HUES6 (cell line): ENCODE results near the gene GAS2L1.
A peak's percentile ranks its signal among the peaks of the same experiment; 100 is the strongest.

Source experiments
- H3K27ac ChIP-seq: 2 replicates; pipeline ENCODE4 v1.7.0; 2013; ENCODE audit warnings: low read depth, mild to moderate bottlenecking, low read length, inconsistent platforms
- H3K27me3 ChIP-seq: 2 replicates; pipeline ENCODE4 v1.6.1; 2013; ENCODE audit warnings: low read length; ENCODE audit not compliant: control insufficient read depth, insufficient read depth
- H3K36me3 ChIP-seq: 2 replicates; pipeline ENCODE4 v1.6.1; 2013; ENCODE audit warnings: low read length; ENCODE audit not compliant: control insufficient read depth, insufficient read depth
- H3K4me1 ChIP-seq: 2 replicates; pipeline ENCODE4 v1.6.1; 2013; ENCODE audit warnings: low read length; ENCODE audit not compliant: control insufficient read depth, insufficient read depth
- H3K4me3 ChIP-seq: 2 replicates; pipeline ENCODE4 v1.5.1; 2013; ENCODE audit warnings: low read depth, low read length
- H3K9ac ChIP-seq: one replicate; pipeline ENCODE4 v1.6.1; 2013; ENCODE audit warnings: mild to moderate bottlenecking, low read length
- H3K9me3 ChIP-seq: 2 replicates; pipeline ENCODE4 v1.6.1; 2013; ENCODE audit warnings: low read depth, low read length; ENCODE audit not compliant: control insufficient read depth, insufficient read depth

Gene GAS2L1

DNA sequence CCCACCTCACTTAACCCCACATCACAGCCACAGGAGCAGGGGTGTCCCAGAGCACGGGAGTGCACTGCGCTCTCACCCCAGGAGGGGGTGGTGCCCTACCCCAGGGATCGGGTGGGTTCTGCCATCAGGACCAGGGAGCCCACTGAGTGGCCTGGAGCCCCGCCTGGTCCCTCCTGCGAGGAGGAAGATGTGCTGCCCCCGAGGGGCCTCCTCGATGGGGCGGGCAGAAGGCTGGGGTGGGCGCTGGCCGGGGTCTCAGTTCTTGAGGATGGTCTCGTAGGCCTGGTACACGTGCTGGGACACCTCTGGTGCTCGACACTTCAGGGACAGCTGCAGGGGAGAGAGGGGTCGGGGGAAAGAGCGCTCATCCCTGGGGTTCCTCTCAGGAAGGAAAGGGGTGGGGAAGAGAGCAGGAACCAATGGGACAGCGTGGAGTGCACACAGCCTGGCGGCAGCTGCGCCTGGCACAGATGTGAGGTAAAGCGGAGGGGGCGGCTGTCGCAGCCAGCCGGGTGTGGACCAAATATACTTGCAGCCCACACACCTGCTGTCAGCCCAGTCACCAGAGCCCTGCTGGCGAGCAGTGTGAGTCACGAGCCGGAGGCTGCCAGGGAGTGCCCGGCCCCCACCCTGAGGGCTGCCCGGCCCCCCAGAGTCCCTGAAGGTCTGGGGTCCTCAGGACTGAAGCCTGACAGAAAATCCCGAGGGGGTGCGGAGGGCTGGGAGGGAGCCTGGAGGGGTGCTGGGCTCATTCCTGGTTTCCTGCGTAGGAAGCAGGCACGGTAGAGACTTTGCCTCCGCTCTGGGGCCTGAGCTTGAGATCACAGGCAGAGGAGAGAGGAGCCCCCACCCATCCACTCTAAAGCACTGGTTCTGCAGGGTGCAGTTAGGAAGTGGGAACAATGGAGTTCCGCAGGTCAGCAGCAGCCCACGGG, 22.4 kb downstream of the GAS2L1 start:
- Histone ChIP-seq H3K4me1 (peaks cover 10% of the 10 kb centered on the region), H3K36me3 (peaks cover 64% of the 10 kb centered on the region), H3K4me3 (no peak overlapping the region), H3K27ac (no peak overlapping the region), H3K27me3 (no peaks in the 10 kb centered on the region), H3K9ac (no peak overlapping the region), H3K9me3 (no peaks in the 10 kb centered on the region)

GRCh38 chr22:29329581-29329980, 23.1 kb downstream of the GAS2L1 start:
- Histone ChIP-seq H3K9ac (no peak overlapping the region), H3K27ac (no peak overlapping the region), H3K36me3 (peaks cover 70% of the 10 kb centered on the region), H3K4me1 (peaks cover 10% of the 10 kb centered on the region), H3K9me3 (no peaks in the 10 kb centered on the region), H3K4me3 (no peak overlapping the region), H3K27me3 (no peaks in the 10 kb centered on the region)

- Histone ChIP-seq H3K4me3 (no peak overlapping the region), H3K4me1 (peaks cover 10% of the 10 kb centered on the region), H3K27ac (no peak overlapping the region), H3K27me3 (no peaks in the 10 kb centered on the region), H3K9me3 (no peaks in the 10 kb centered on the region), H3K36me3 (peaks cover 73% of the 10 kb centered on the region), H3K9ac (no peak overlapping the region)
Measured at GRCh38 chr22:29330291-29330690, 23.8 kb downstream of the GAS2L1 start.

DNA sequence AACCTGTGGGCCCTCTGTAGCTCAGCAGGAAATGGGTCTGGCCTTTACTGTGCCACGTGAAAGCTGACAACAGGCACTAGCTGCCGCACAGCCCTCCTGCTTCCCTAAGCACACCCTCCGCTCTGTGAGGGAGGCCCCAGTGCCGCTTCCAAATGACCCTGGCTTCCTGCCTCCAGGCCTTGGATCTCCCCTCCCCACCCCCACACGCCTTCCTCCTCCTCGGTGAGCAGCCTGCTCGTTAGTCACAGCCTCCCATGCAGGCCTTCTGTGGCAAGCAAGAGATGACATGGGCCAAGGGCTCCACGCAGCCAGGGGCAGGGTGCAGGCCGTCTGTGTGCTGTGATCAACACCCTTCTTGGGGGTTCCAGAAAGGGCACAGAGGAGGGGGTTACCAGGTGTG, 24.3 kb downstream of the GAS2L1 start:
- Histone ChIP-seq H3K4me3 (no peak overlapping the region), H3K27ac (peak overlapping the region; percentile 58), H3K4me1 (peaks cover 10% of the 10 kb centered on the region), H3K36me3 (peaks cover 77% of the 10 kb centered on the region), H3K27me3 (no peaks in the 10 kb centered on the region), H3K9ac (no peak overlapping the region), H3K9me3 (no peaks in the 10 kb centered on the region)

GRCh38 chr22:29331213-29331612, 24.8 kb downstream of the GAS2L1 start:
- H3K4me1 ChIP-seq, result peaks cover 10% of the 10 kb centered on the region
- H3K4me3 ChIP-seq, result no peak overlapping the region
- no peak overlapping the region for H3K9ac ChIP-seq
- H3K9me3 ChIP-seq, result no peaks in the 10 kb centered on the region
- no peaks in the 10 kb centered on the region for H3K27me3 ChIP-seq
- peak overlapping the region; percentile 58 for H3K27ac ChIP-seq
- peaks cover 79% of the 10 kb centered on the region for H3K36me3 ChIP-seq

- peaks cover 77% of the 10 kb centered on the region for H3K36me3 ChIP-seq
- H3K9me3 ChIP-seq, result no peaks in the 10 kb centered on the region
- H3K9ac ChIP-seq, result no peak overlapping the region
- no peak overlapping the region for H3K27ac ChIP-seq
- no peak overlapping the region for H3K4me3 ChIP-seq
- no peaks in the 10 kb centered on the region for H3K27me3 ChIP-seq
- peaks cover 10% of the 10 kb centered on the region for H3K4me1 ChIP-seq
Measured at GRCh38 chr22:29331658-29332300, 25.3 kb downstream of the GAS2L1 start.

GRCh38 chr22:29332886-29333496, 26.5 kb downstream of the GAS2L1 start:
- Histone ChIP-seq H3K4me1 (peaks cover 10% of the 10 kb centered on the region), H3K4me3 (no peak overlapping the region), H3K27ac (no peak overlapping the region), H3K36me3 (peaks cover 77% of the 10 kb centered on the region), H3K27me3 (no peaks in the 10 kb centered on the region), H3K9ac (no peak overlapping the region), H3K9me3 (no peaks in the 10 kb centered on the region)

DNA sequence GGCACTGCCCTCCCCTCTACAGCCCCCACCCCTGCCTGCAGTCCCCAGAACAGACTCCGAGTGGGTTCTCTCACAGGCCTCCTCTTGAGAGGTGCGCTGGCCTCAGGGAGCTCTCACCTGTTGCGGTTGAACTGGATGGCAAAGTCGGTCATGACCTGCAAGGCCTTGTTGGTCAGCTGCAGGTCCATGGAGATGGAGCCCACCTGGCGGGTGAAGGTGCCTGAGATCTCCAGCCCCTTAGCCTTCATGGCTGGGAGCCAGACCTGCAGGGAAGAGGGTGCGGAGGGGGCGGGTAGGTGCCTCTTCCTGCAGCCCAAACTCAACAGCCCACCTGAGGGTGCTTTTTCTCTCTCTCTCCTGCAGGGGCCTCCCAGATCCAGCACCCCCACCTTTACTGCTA, 27.7 kb downstream of the GAS2L1 start:
- Histone ChIP-seq H3K27ac (no peak overlapping the region), H3K27me3 (no peaks in the 10 kb centered on the region), H3K4me1 (peaks cover 10% of the 10 kb centered on the region), H3K36me3 (peaks cover 80% of the 10 kb centered on the region), H3K9ac (no peak overlapping the region), H3K9me3 (no peaks in the 10 kb centered on the region), H3K4me3 (no peak overlapping the region)

DNA sequence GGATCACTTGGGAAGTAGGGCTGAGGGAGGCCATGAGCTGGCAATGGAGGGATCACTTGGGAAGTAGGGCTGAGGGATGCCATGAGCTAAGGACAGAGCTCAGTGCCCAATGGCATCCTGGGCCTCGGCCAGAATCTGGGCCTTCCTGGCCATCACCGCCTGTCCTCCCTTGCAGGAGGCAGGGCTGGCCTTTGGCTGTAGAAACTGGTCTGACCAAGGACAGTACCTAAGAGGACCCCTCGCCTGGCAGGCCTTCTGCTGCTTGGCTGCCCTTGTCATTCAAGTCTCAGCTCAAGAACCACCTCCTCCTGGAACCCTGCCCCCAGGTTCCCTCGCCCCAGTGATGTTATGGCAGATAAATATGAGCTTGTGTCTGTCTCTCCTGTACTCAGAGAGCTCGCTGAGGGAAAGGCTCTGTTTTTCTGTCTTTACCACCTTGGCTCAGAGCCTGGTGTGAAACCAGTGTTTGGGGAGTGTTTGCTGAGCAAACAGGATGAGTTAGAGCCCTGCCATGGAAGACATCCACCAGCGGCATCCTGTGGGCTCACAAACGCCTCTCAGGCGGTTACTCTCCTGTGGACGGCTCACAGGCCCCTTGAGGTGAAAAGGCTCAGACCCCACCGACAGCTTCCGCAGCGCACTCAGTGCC, 28.4 kb downstream of the GAS2L1 start:
- no peak overlapping the region for H3K4me3 ChIP-seq
- H3K27ac ChIP-seq, result no peak overlapping the region
- no peak overlapping the region for H3K9ac ChIP-seq
- H3K4me1 ChIP-seq, result peaks cover 10% of the 10 kb centered on the region
- peaks cover 81% of the 10 kb centered on the region for H3K36me3 ChIP-seq
- no peaks in the 10 kb centered on the region for H3K9me3 ChIP-seq
- H3K27me3 ChIP-seq, result no peaks in the 10 kb centered on the region

- Histone ChIP-seq H3K27ac (no peak overlapping the region), H3K4me1 (peaks cover 8% of the 10 kb centered on the region), H3K36me3 (peaks cover 81% of the 10 kb centered on the region)
Measured at GRCh38 chr22:29335656-29336055, 29.2 kb downstream of the GAS2L1 start.

More at GRCh38 chr22:29335656-29336055, 29.2 kb downstream of the GAS2L1 start:
- Histone ChIP-seq H3K9ac (no peak overlapping the region), H3K4me3 (no peak overlapping the region), H3K9me3 (no peaks in the 10 kb centered on the region), H3K27me3 (no peaks in the 10 kb centered on the region)
